Uterus (tissue), 4 donors: ENCODE data around the gene GRM1. TPM values are rescaled to one million over a fixed set of nuclear protein-coding genes. Genes with fewer than 3 reads are reported as not detected.

Experiments
- DNase-seq, 2 donors: peaks; one replicate each; pipeline ENCODE4 v3.0.0-alpha.2; 2019 to 2020
- H3K27ac ChIP-seq, 2 donors: fragments of 200-600 bp; sonication (generic); 1 replicate in 1 of 2; 2 replicates in 1 of 2; pipeline ENCODE4 v1.5.1; 2016 to 2018
- H3K27me3 ChIP-seq, 2 donors: fragments of 200-600 bp; sonication (generic); one replicate each; pipeline ENCODE4 v1.5.1; 2018 to 2019; ENCODE audit warnings: control low read depth in 1 of 2
- H3K36me3 ChIP-seq, 2 donors: fragments of 200-600 bp; sonication (generic); one replicate each; pipeline ENCODE4 v1.5.1; 2019; ENCODE audit warnings: control low read depth in 1 of 2
- H3K4me1 ChIP-seq, 2 donors: fragments of 200-600 bp; sonication (generic); one replicate each; pipeline ENCODE4 v1.5.1; 2018 to 2019; ENCODE audit warnings: control low read depth in 1 of 2
- H3K4me3 ChIP-seq, 2 donors: fragments of 200-600 bp; sonication (generic); 1 replicate in 1 of 2; 2 replicates in 1 of 2; pipeline ENCODE4 v1.5.1; 2018 to 2019; ENCODE audit warnings: mild to moderate bottlenecking in 1 of 2
- H3K9me3 ChIP-seq, 2 donors: fragments of 200-600 bp; sonication (generic); one replicate each; pipeline ENCODE4 v1.5.1; 2019; ENCODE audit warnings: control low read depth in 1 of 2
- POLR2A ChIP-seq, 2 donors: fragments of 450-650 bp; IDR thresholded peaks; one replicate each; pipeline ENCODE4 v1.6.1; 2016; ENCODE audit warnings: antibody characterized with exemption in 2 of 2, mild to moderate bottlenecking in 1 of 2, moderate library complexity in 1 of 2
- intact Hi-C: fragments of 100-400 bp; cut with DNase I; formaldehyde crosslinking; loops from one replicate; pipeline ENCODE4 v1.15.1; 2023; ENCODE audit warnings: low total_unique reads
- total RNA-seq, 4 donors: library from RNA; depleted of rRNA in 3 of 4; stranded (reverse); fragments of >200 nt in 3 of 4; gene quantifications; one replicate each; pipeline versions ENCODE4 v1.1.0 to v1.2.4, GENCODE V29; 2014 to 2023
- TF ChIP-seq, protein P1 (sequence below), 4 experiments: fragments of 200-600 bp in 2 of 4; fragments of 450-650 bp in 2 of 4; sonication (generic) in 2 of 4; IDR thresholded peaks; one replicate each; pipeline ENCODE4 v1.5.1; 2016 to 2019; ENCODE audit warnings: antibody characterized with exemption in 4 of 4, mild to moderate bottlenecking in 2 of 4, moderate library complexity in 1 of 4
- donor health status: DM: yes; HTN: yes; CAD: no.

Gene GRM1
- total RNA-seq, 4 donors from 2014 or later = 0.07 to 0.12 TPM; not detected in 2

DNA sequence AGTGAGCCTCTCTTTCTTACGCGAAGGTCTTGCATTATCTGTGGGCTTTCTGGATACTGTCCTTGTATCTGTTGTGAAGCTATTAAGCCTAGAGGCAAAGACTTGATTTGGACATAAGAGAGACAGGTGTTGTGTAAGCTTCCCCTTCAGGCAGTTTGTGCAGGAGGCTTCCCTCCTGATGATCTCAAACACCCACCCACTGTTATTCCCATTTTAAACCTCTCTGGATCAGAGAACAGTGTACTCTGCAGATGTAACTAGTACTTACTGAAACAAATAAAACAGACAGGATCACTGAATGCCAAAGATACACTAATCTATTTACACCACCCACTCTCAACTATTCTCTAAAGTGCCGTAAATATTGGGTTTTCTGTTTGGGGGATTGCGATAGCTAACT lies 401.0 kb downstream of the GRM1 start:
- Histone ChIP-seq H3K4me1 (no peaks in the 10 kb centered on the region), H3K36me3 (no peaks in the 10 kb centered on the region), H3K9me3 (no peaks in the 10 kb centered on the region), H3K4me3 (no peak overlapping the region), H3K27ac (no peak overlapping the region), H3K27me3 (no peaks in the 10 kb centered on the region)
- TF ChIP-seq, protein P1, sequence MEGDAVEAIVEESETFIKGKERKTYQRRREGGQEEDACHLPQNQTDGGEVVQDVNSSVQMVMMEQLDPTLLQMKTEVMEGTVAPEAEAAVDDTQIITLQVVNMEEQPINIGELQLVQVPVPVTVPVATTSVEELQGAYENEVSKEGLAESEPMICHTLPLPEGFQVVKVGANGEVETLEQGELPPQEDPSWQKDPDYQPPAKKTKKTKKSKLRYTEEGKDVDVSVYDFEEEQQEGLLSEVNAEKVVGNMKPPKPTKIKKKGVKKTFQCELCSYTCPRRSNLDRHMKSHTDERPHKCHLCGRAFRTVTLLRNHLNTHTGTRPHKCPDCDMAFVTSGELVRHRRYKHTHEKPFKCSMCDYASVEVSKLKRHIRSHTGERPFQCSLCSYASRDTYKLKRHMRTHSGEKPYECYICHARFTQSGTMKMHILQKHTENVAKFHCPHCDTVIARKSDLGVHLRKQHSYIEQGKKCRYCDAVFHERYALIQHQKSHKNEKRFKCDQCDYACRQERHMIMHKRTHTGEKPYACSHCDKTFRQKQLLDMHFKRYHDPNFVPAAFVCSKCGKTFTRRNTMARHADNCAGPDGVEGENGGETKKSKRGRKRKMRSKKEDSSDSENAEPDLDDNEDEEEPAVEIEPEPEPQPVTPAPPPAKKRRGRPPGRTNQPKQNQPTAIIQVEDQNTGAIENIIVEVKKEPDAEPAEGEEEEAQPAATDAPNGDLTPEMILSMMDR (IDR thresholded peaks at IDR 0.05) = no peak
- TF ChIP-seq POLR2A (IDR thresholded peaks at IDR 0.05) = no peak
- intact Hi-C loops = no loop called here
- no peak for DNase-seq

DNA sequence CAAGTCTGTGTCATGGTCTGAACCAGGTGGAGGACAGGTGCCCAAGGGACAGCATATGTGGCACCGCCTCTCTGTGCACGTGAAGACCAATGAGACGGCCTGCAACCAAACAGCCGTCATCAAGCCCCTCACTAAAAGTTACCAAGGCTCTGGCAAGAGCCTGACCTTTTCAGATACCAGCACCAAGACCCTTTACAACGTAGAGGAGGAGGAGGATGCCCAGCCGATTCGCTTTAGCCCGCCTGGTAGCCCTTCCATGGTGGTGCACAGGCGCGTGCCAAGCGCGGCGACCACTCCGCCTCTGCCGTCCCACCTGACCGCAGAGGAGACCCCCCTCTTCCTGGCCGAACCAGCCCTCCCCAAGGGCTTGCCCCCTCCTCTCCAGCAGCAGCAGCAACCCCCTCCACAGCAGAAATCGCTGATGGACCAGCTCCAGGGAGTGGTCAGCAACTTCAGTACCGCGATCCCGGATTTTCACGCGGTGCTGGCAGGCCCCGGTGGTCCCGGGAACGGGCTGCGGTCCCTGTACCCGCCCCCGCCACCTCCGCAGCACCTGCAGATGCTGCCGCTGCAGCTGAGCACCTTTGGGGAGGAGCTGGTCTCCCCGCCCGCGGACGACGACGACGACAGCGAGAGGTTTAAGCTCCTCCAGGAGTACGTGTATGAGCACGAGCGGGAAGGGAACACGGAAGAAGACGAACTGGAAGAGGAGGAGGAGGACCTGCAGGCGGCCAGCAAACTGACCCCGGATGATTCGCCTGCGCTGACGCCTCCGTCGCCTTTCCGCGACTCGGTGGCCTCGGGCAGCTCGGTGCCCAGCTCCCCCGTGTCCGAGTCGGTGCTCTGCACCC lies 405.2 kb downstream of the GRM1 start:
- Histone ChIP-seq H3K4me3 (peak overlapping the region; percentile 8 to 18), H3K36me3 (no peaks in the 10 kb centered on the region), H3K27me3 (no peaks in the 10 kb centered on the region), H3K9me3 (no peaks in the 10 kb centered on the region), H3K27ac (no peak overlapping the region), H3K4me1 (no peaks in the 10 kb centered on the region)
- intact Hi-C loops = no loop called here
- no peak for DNase-seq
- TF ChIP-seq, protein P1 (IDR thresholded peaks at IDR 0.05) = no peak
- TF ChIP-seq POLR2A (IDR thresholded peaks at IDR 0.05) = no peak

DNA sequence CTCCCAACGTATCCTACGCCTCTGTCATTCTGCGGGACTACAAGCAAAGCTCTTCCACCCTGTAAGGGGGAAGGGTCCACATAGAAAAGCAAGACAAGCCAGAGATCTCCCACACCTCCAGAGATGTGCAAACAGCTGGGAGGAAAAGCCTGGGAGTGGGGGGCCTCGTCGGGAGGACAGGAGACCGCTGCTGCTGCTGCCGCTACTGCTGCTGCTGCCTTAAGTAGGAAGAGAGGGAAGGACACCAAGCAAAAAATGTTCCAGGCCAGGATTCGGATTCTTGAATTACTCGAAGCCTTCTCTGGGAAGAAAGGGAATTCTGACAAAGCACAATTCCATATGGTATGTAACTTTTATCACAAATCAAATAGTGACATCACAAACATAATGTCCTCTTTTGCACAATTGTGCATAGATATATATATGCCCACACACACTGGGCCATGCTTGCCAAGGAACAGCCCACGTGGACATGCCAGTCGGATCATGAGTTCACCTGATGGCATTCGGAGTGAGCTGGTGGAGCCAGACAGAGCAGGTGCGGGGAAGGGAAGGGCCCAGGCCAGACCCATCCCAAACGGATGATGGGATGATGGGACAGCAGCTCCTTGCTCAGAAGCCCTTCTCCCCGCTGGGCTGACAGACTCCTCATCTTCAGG lies 406.0 kb downstream of the GRM1 start:
- no peak overlapping the region for H3K27ac ChIP-seq
- intact Hi-C loops = no loop called here
- TF ChIP-seq, protein P1 (IDR thresholded peaks at IDR 0.05) = no peak
- no peak for TF ChIP-seq POLR2A (IDR thresholded peaks at IDR 0.05)
- H3K27me3 ChIP-seq = no peaks in the 10 kb centered on the region
- no peaks in the 10 kb centered on the region for H3K36me3 ChIP-seq
- H3K9me3 ChIP-seq = no peaks in the 10 kb centered on the region
- no peaks in the 10 kb centered on the region for H3K4me1 ChIP-seq
- no peak for DNase-seq
- peak overlapping the region; percentile 8 to 18 for H3K4me3 ChIP-seq

DNA sequence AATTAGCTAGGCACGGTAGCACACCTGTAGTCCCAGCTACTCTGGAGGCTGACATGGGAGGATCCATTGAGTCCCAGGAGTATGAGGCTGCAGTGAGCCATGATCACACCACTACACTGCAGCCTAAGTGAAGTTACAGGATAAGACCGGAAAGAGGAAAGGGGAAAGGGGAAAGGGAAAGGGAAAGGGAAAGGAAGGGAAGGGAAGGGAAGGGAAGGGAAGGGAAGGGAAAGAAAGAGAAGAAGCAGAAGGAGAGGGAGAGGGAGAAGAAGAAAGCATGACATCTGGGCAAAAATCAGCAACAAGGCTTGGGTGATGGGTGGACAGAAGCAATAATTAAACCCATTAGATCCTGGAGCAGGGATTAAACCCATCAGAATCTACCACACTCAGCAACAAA lies 413.0 kb downstream of the GRM1 start:
- no peaks in the 10 kb centered on the region for H3K4me1 ChIP-seq
- intact Hi-C loops = no loop called here
- H3K27ac ChIP-seq = no peak overlapping the region
- DNase-seq = no peak
- H3K36me3 ChIP-seq = no peaks in the 10 kb centered on the region
- no peak overlapping the region for H3K4me3 ChIP-seq
- no peak for TF ChIP-seq POLR2A (IDR thresholded peaks at IDR 0.05)
- TF ChIP-seq, protein P1 (IDR thresholded peaks at IDR 0.05) = no peak
- H3K27me3 ChIP-seq = no peaks in the 10 kb centered on the region
- H3K9me3 ChIP-seq = no peaks in the 10 kb centered on the region

DNA sequence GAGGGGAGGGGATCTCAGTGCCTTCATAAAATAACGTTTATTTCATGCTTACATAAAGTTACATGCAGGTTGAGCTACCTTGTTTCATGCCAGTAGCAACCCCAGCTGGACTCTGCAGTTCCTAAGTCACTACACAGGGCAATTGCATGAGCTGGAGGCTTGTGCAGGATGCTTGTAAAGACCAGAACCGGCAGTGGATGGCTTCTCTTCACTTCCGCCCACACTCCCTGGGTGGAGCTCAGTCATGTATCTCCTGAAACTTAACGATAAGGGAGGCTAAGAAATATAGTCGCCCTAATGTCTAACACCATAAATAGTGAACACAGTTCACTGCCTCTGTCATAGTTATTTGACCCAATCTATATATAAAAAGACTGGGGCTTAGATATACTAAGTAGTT lies 415.3 kb downstream of the GRM1 start:
- intact Hi-C loops = no loop called here
- H3K27me3 ChIP-seq = no peaks in the 10 kb centered on the region
- TF ChIP-seq, protein P1 (IDR thresholded peaks at IDR 0.05) = no peak
- no peak for TF ChIP-seq POLR2A (IDR thresholded peaks at IDR 0.05)
- H3K36me3 ChIP-seq = no peaks in the 10 kb centered on the region
- H3K9me3 ChIP-seq = no peaks in the 10 kb centered on the region
- DNase-seq = no peak
- H3K4me1 ChIP-seq = no peaks in the 10 kb centered on the region
- H3K4me3 ChIP-seq = no peak overlapping the region
- H3K27ac ChIP-seq = no peak overlapping the region
